H1 (cell line): ENCODE data around the gene TRA2A. TPM values are rescaled to one million over a fixed set of nuclear protein-coding genes. Genes with fewer than 3 reads are reported as not detected.
A peak's percentile ranks its signal among the peaks of the same experiment; 100 is the strongest.

Experiments
- CBX5 ChIP-seq: fragments of 300-800, 300-1000 bp; sonication (generic); IDR thresholded peaks from 2 replicates; pipeline ENCODE4 v1.7.1; 2016; ENCODE audit warnings: antibody characterized with exemption, low read length, low read depth
- CREB1 ChIP-seq: IDR thresholded peaks from 2 replicates; pipeline ENCODE4 v1.6.1; 2012; ENCODE audit warnings: inconsistent platforms
- EGR1 ChIP-seq: IDR thresholded peaks from 2 replicates; pipeline ENCODE4 v1.6.1; 2011; ENCODE audit warnings: low read depth, low read length, borderline replicate concordance
- RBBP5 ChIP-seq: IDR thresholded peaks from 2 replicates; pipeline ENCODE4 v1.7.1; 2012; ENCODE audit warnings: low read depth, mild to moderate bottlenecking, inconsistent platforms, low read length, moderate library complexity, borderline replicate concordance
- RXRA ChIP-seq: IDR thresholded peaks from 2 replicates; pipeline ENCODE4 v1.6.1; 2011; ENCODE audit warnings: low read depth, mild to moderate bottlenecking, low read length, moderate library complexity; ENCODE audit not compliant: insufficient read depth
- SIX5 ChIP-seq: IDR thresholded peaks from 2 replicates; pipeline ENCODE4 v1.6.1; 2011; ENCODE audit warnings: mild to moderate bottlenecking, low read depth, low read length
- TBP ChIP-seq: IDR thresholded peaks from 2 replicates; pipeline ENCODE4 v1.6.1; 2011; ENCODE audit warnings: low read depth, low read length, improper control_type of control experiment
- polyA plus RNA-seq, 7 experiments: library from polyadenylated mRNA; depleted of rRNA in 3 of 7; stranded (reverse) in 5 of 7; unstranded in 2 of 7; fragments of >200 nt in 5 of 7; fragments of 200-250 nt in 2 of 7; gene quantifications; 1 replicate in 5 of 7; 2 replicates in 1 of 7; 4 replicates in 1 of 7; pipeline versions ENCODE4 v1.2.1 to v1.2.3, GENCODE V29; 2011 to 2013; ENCODE audit warnings: missing spikeins in 2 of 7, mixed read lengths in 2 of 7
- total RNA-seq: library from RNA; stranded (reverse); fragmentation: NEBNext Ultra II Directional; extraction: Animal tissue kit (Norgen Biotek cat#: 25700); gene quantifications from 2 replicates; pipeline ENCODE4 v1.2.1, GENCODE V29; 2021
- TF ChIP-seq, protein P1 (sequence below): IDR thresholded peaks from 2 replicates; pipeline ENCODE4 v1.6.1; 2011; ENCODE audit warnings: low read length, improper control_type of control experiment

Gene TRA2A
- total and polyA plus RNA-seq, 2 of the 8 experiments (the other 6 are each of a cell fraction or from before 2014, with no cell fraction given), result 116 to 125 TPM

- no peak for TF ChIP-seq EGR1
- no peak for TF ChIP-seq CBX5
- TF ChIP-seq SIX5, result no peak
- no peak for TF ChIP-seq TBP
- no peak for TF ChIP-seq RXRA
- no peak for TF ChIP-seq CREB1
- TF ChIP-seq, protein P1, sequence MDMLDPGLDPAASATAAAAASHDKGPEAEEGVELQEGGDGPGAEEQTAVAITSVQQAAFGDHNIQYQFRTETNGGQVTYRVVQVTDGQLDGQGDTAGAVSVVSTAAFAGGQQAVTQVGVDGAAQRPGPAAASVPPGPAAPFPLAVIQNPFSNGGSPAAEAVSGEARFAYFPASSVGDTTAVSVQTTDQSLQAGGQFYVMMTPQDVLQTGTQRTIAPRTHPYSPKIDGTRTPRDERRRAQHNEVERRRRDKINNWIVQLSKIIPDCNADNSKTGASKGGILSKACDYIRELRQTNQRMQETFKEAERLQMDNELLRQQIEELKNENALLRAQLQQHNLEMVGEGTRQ, result no peak
- TF ChIP-seq RBBP5, result 0 out of 2 replicates have a peak, but pooled peaks have one; percentile 10
These were observed 63.1 kb downstream of the TRA2A start (continued) for GRCh38 chr7:23468526-23469149.
